ENCODE data around the gene MCF2L2.

Gene MCF2L2

GRCh38 chr3:183255348-183255730, 173.1 kb downstream of the MCF2L2 start:
- H3K27me3 ChIP-seq (ENCODE audit: control insufficient read depth, insufficient read depth, low read length), result no peaks in the 10 kb centered on the region
- no peaks in the 10 kb centered on the region for H3K9me3 ChIP-seq (replicated peaks; ENCODE audit: low read length)
- H3K4me3 ChIP-seq (ENCODE audit: low read length), result peak overlapping the region; percentile 96
- H3K36me3 ChIP-seq (ENCODE audit: insufficient read depth, low read length), result peaks cover 6% of the 10 kb centered on the region
- H3K4me1 ChIP-seq (ENCODE audit: control insufficient read depth, insufficient read depth, low read length), result peaks cover 30% of the 10 kb centered on the region
- peak overlapping the region; percentile 86 for H3K4me2 ChIP-seq (ENCODE audit: low read length)
- peak overlapping the region; percentile 89 for H3K9ac ChIP-seq (ENCODE audit: low read depth, low read length)

DNA sequence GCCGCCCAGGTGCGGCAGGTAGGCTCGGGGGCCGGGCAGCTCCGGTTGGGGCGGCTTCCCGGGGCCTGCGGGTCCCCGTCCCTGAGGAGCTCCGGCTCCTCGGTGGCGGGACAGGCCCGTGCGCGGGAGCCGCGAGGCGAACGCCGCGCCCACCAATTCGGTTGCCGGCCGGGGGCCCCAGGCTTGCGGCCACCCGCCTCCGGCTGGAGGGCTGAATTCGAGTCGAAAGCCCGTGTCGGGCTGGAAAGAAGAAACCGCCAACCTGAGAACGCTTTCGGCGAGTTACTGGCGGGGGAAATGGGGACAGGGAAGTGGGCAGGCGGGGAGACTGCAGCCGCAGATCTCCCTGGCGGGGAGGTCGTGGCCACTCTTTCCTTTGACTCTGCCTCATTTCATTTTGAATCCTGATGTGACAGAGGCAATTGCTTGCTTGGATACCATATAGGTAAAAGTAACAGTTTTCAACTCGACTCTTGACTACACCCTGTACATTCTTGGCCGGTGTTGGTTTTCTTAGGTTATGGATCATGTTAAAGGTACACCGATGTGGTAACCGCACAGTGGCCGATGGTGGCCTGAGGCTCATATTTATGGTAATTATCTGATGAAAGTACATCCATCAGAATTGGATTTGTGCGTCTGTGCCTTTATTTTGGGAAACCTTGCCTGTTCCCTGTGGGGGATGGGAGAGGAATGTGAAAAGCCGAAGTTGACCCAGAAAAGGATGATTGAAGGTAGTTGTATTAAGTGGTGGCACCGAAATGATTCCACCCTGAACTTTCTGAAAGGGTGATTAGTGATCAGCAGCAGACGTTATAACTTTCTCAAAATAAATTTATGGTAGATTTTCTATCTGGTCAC, 173.7 kb downstream of the MCF2L2 start:
- H3K4me3 ChIP-seq (ENCODE audit: low read length), result peak overlapping the region; percentile 96
- H3K9me3 ChIP-seq (replicated peaks; ENCODE audit: low read length), result no peaks in the 10 kb centered on the region
- peak overlapping the region; percentile 89 for H3K9ac ChIP-seq (ENCODE audit: low read depth, low read length)
- peaks cover 24% of the 10 kb centered on the region for H3K4me1 ChIP-seq (ENCODE audit: control insufficient read depth, insufficient read depth, low read length)
- peak overlapping the region; percentile 86 for H3K4me2 ChIP-seq (ENCODE audit: low read length)
- H3K27me3 ChIP-seq (ENCODE audit: control insufficient read depth, insufficient read depth, low read length), result no peaks in the 10 kb centered on the region
- peaks cover 6% of the 10 kb centered on the region for H3K36me3 ChIP-seq (ENCODE audit: insufficient read depth, low read length)

- H3K4me2 ChIP-seq (ENCODE audit: low read length), result peak overlapping the region; percentile 86
- peak overlapping the region; percentile 89 for H3K9ac ChIP-seq (ENCODE audit: low read depth, low read length)
- peaks cover 15% of the 10 kb centered on the region for H3K4me1 ChIP-seq (ENCODE audit: control insufficient read depth, insufficient read depth, low read length)
- H3K36me3 ChIP-seq (ENCODE audit: insufficient read depth, low read length), result peaks cover 6% of the 10 kb centered on the region
- H3K9me3 ChIP-seq (replicated peaks; ENCODE audit: low read length), result no peaks in the 10 kb centered on the region
- H3K4me3 ChIP-seq (ENCODE audit: low read length), result peak overlapping the region; percentile 96
- H3K27me3 ChIP-seq (ENCODE audit: control insufficient read depth, insufficient read depth, low read length), result no peaks in the 10 kb centered on the region
Measured at GRCh38 chr3:183253528-183254486, 174.6 kb downstream of the MCF2L2 start.

GRCh38 chr3:183252973-183253527, 175.4 kb downstream of the MCF2L2 start, which contains the start of gene B3GNT5:
B3GNT5 (plus strand) TSS chr3:183253253; CDS start chr3:183269799, 16,546 bp downstream.
- Histone ChIP-seq H3K4me3 (ENCODE audit: low read length) (peak within 1 kb of the TSS; percentile 96), H3K27me3 (ENCODE audit: control insufficient read depth, insufficient read depth, low read length) (no peaks in the 10 kb centered on the region), H3K4me2 (ENCODE audit: low read length) (peak within 1 kb of the TSS; percentile 86), H3K9me3 (replicated peaks; ENCODE audit: low read length) (no peaks in the 10 kb centered on the region), H3K4me1 (ENCODE audit: control insufficient read depth, insufficient read depth, low read length) (peaks cover 14% of the 10 kb centered on the region), H3K36me3 (ENCODE audit: insufficient read depth, low read length) (peaks cover 6% of the 10 kb centered on the region), H3K9ac (ENCODE audit: low read depth, low read length) (peak within 1 kb of the TSS; percentile 89)

- Histone ChIP-seq H3K4me3 (ENCODE audit: low read length) (peak overlapping the region; percentile 96), H3K9ac (ENCODE audit: low read depth, low read length) (peak overlapping the region; percentile 89), H3K4me1 (ENCODE audit: control insufficient read depth, insufficient read depth, low read length) (peaks cover 14% of the 10 kb centered on the region)
Measured at GRCh38 chr3:183252118-183252782, 176.2 kb downstream of the MCF2L2 start.

DNA sequence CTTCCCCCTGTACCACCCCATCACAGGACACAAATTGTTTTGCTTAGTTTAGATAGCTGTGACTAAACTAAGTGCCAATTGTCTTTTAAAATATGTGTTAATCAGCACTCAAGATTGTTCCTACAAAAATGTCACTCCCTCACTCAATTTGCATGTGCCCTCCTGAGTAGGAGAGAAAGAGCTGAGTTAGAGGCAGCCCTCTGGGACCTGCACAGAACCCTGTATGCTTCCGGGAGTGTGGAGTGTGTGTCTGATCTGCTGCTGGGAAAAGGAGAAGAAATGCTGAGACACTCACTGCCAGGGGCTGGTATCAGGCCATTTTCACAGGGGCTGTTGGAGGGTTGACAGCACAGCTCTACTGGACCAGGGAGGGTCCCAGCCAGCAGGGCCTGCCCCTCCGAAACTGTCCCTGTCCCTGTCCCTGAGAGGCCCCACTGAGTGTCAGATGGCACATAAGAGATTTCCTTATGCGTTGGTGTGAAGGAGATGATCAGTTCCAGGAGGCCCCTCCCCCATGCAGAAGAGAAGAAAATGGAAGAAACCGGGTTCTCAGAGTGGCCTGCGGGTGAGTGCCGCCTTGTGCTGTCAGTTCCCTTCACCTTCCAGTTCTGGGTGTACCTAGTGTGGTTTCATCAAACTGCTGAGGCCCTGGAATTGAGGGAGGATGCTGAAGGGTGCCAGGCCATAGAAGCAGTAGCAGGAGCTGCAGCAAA, 179.3 kb downstream of the MCF2L2 start:
- peaks cover 11% of the 10 kb centered on the region for H3K4me1 ChIP-seq (ENCODE audit: control insufficient read depth, insufficient read depth, low read length)
- no peaks in the 10 kb centered on the region for H3K9me3 ChIP-seq (replicated peaks; ENCODE audit: low read length)

More at GRCh38 chr3:183252118-183252782, 176.2 kb downstream of the MCF2L2 start:
- Histone ChIP-seq H3K36me3 (ENCODE audit: insufficient read depth, low read length) (peaks cover 1% of the 10 kb centered on the region), H3K4me2 (ENCODE audit: low read length) (peak overlapping the region; percentile 86), H3K27me3 (ENCODE audit: control insufficient read depth, insufficient read depth, low read length) (no peaks in the 10 kb centered on the region), H3K9me3 (replicated peaks; ENCODE audit: low read length) (no peaks in the 10 kb centered on the region)

GRCh38 chr3:183247011-183247589, 181.3 kb downstream of the MCF2L2 start:
- no peak overlapping the region for H3K9ac ChIP-seq (ENCODE audit: low read depth, low read length)

More for the DNA sequence above, 179.3 kb downstream of the MCF2L2 start:
- no peak overlapping the region for H3K4me3 ChIP-seq (ENCODE audit: low read length)
- no peaks in the 10 kb centered on the region for H3K27me3 ChIP-seq (ENCODE audit: control insufficient read depth, insufficient read depth, low read length)
- no peak overlapping the region for H3K4me2 ChIP-seq (ENCODE audit: low read length)
- H3K36me3 ChIP-seq (ENCODE audit: insufficient read depth, low read length), result no peaks in the 10 kb centered on the region
- H3K9ac ChIP-seq (ENCODE audit: low read depth, low read length), result no peak overlapping the region

DNA sequence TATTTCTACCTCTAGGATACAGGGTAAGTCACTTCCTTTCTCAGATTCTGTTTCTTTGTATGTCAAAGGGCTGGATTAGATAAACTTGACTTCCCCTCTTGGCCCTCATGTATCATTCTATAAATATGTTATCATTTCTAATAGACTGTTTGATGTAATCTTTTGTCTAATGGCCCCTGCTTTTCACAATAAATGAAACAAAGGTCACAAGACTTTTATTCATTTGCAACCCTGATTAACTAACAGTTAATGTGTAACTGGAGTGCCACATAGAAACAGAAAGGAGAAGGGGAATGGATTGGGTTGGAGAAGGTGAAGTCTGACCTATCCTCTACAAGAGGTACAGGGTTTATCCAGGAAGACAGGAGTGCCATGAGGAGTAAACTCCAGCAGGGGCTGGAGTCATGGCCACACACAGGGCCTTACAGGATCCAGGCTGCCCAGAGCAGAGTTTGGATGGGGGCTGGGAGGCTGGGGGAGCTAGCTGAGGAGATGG, 183.4 kb downstream of the MCF2L2 start:
- no peak overlapping the region for H3K9ac ChIP-seq (ENCODE audit: low read depth, low read length)

More at GRCh38 chr3:183247011-183247589, 181.3 kb downstream of the MCF2L2 start:
- no peak overlapping the region for H3K4me3 ChIP-seq (ENCODE audit: low read length)
- H3K9me3 ChIP-seq (replicated peaks; ENCODE audit: low read length), result no peaks in the 10 kb centered on the region
- no peaks in the 10 kb centered on the region for H3K27me3 ChIP-seq (ENCODE audit: control insufficient read depth, insufficient read depth, low read length)
- peaks cover 5% of the 10 kb centered on the region for H3K4me1 ChIP-seq (ENCODE audit: control insufficient read depth, insufficient read depth, low read length)
- H3K4me2 ChIP-seq (ENCODE audit: low read length), result no peak overlapping the region
- no peaks in the 10 kb centered on the region for H3K36me3 ChIP-seq (ENCODE audit: insufficient read depth, low read length)

DNA sequence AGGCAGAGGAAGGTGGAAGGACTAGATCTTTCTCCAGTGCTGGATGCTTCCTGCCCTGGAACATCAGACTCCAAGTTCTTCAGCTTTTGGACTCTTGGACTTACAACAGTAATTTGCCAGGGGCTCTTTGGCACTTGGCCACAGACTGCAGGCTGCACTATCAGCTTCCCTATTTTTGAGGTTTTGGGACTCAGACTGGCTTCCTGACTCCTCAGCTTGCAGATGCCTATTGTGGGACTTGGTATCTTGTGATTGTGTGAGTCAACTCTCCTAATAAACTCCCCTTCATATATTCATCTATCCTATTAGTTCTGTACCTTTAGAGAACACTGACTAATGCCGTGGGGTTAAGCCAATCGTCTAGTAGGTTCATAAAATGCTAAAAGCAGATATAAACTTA, 184.2 kb downstream of the MCF2L2 start:
- H3K4me1 ChIP-seq (ENCODE audit: control insufficient read depth, insufficient read depth, low read length), result peaks cover 4% of the 10 kb centered on the region
- H3K4me3 ChIP-seq (ENCODE audit: low read length), result no peak overlapping the region

More for the DNA sequence above, 183.4 kb downstream of the MCF2L2 start:
- H3K9me3 ChIP-seq (replicated peaks; ENCODE audit: low read length), result no peaks in the 10 kb centered on the region
- no peaks in the 10 kb centered on the region for H3K36me3 ChIP-seq (ENCODE audit: insufficient read depth, low read length)
- H3K4me1 ChIP-seq (ENCODE audit: control insufficient read depth, insufficient read depth, low read length), result peaks cover 4% of the 10 kb centered on the region
- H3K4me2 ChIP-seq (ENCODE audit: low read length), result no peak overlapping the region
- peaks cover 4% of the 10 kb centered on the region for H3K27me3 ChIP-seq (ENCODE audit: control insufficient read depth, insufficient read depth, low read length)
- no peak overlapping the region for H3K4me3 ChIP-seq (ENCODE audit: low read length)

DNA sequence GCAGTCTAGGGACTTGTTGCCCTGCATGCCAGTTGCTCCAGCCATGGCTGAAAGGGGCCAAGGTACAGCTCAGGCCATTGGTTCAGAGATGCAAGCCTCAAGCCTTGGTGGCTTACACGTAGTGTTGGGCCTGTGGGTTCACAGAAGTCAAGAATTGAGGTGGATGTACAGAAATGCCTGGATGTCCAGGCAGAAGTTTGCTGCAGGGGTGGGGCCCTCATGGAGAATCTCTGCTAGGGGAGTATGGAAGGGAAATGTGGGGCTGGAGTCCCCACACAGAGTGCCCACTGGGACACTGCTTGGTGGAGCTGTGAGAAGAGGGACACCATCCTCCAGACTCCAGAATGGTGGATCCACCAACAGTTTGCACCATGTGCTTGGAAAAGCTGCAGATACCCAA, 186.0 kb downstream of the MCF2L2 start:
- H3K36me3 ChIP-seq (ENCODE audit: insufficient read depth, low read length), result no peaks in the 10 kb centered on the region
- H3K4me2 ChIP-seq (ENCODE audit: low read length), result no peak overlapping the region
- peaks cover 4% of the 10 kb centered on the region for H3K4me1 ChIP-seq (ENCODE audit: control insufficient read depth, insufficient read depth, low read length)
- peaks cover 6% of the 10 kb centered on the region for H3K27me3 ChIP-seq (ENCODE audit: control insufficient read depth, insufficient read depth, low read length)
- no peak overlapping the region for H3K9ac ChIP-seq (ENCODE audit: low read depth, low read length)
- H3K9me3 ChIP-seq (replicated peaks; ENCODE audit: low read length), result no peaks in the 10 kb centered on the region
- H3K4me3 ChIP-seq (ENCODE audit: low read length), result no peak overlapping the region

More for the DNA sequence above, 184.2 kb downstream of the MCF2L2 start:
- Histone ChIP-seq H3K36me3 (ENCODE audit: insufficient read depth, low read length) (no peaks in the 10 kb centered on the region), H3K27me3 (ENCODE audit: control insufficient read depth, insufficient read depth, low read length) (peaks cover 6% of the 10 kb centered on the region), H3K9me3 (replicated peaks; ENCODE audit: low read length) (no peaks in the 10 kb centered on the region), H3K9ac (ENCODE audit: low read depth, low read length) (no peak overlapping the region), H3K4me2 (ENCODE audit: low read length) (no peak overlapping the region)
